Adrenal gland (tissue), 5 donors: ENCODE measurements around the gene ARMC2.

ENCODE experiments used
- CTCF ChIP-seq, 6 experiments: fragments of 450-650 bp in 4 of 6; fragments of 200-600 bp in 2 of 6; sonication (generic) in 1 of 6; IDR thresholded peaks; 1 replicate in 5 of 6; 2 replicates in 1 of 6; pipeline versions ENCODE4 v1.5.1 to v1.8.0; 2016 to 2021; ENCODE audit warnings: antibody characterized with exemption in 6 of 6, mild to moderate bottlenecking in 2 of 6, moderate library complexity in 1 of 6
- POLR2A ChIP-seq, 2 donors: fragments of 450-650 bp; IDR thresholded peaks; one replicate each; pipeline ENCODE4 v1.6.1; 2017; ENCODE audit warnings: antibody characterized with exemption in 2 of 2, mild to moderate bottlenecking in 2 of 2, moderate library complexity in 1 of 2
- donor health status: DM: no; HTN: no; CAD: no.

GRCh38 chr6:108914235-108915022 is 66.2 kb downstream of the ARMC2 start:
- TF ChIP-seq CTCF (IDR thresholded peaks at IDR 0.05) (peak in 4 of 6 experiments; percentile 29 to 37 (median 34)), POLR2A (IDR thresholded peaks at IDR 0.05) (no peak)
